ENCODE results near the gene ADTRP.

ADTRP gene

DNA sequence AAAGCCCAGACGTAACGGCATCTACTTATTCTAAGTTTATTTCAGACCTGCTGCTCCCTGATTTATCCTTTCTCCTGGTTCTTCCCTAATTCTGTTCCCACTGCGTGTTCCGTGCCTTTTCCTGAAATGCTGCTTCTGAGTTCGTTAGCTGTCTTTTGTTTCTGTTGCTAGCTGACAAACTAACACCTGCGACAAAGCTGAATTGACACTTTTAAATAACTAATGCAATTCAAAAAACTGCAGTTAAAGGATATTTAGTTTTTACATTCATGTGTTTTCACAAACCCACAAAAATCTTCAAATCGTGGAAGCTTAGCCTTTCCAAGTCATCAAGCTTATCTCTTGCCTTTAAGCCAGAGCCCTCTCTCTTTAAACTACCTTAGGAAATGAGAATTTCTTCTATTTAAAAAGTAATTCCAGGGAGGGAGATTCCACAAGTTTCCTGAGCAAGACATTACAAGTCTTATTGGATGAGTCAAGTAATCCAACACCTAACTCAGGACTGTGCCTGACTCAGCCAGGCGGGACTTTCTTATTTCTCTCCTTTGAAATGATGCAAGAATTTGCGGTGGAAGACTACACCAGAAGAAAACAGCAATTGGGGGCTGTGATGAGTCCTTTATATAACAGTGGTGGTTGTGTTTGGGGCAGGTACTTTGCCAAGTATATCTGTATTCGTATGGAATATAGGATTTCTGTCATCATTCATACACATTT, 6.3 kb downstream of the ADTRP start:
- DNase-seq: no peak

GRCh38 chr6:11771473-11772048, 7.0 kb downstream of the ADTRP start:
- no peak for DNase-seq

DNA sequence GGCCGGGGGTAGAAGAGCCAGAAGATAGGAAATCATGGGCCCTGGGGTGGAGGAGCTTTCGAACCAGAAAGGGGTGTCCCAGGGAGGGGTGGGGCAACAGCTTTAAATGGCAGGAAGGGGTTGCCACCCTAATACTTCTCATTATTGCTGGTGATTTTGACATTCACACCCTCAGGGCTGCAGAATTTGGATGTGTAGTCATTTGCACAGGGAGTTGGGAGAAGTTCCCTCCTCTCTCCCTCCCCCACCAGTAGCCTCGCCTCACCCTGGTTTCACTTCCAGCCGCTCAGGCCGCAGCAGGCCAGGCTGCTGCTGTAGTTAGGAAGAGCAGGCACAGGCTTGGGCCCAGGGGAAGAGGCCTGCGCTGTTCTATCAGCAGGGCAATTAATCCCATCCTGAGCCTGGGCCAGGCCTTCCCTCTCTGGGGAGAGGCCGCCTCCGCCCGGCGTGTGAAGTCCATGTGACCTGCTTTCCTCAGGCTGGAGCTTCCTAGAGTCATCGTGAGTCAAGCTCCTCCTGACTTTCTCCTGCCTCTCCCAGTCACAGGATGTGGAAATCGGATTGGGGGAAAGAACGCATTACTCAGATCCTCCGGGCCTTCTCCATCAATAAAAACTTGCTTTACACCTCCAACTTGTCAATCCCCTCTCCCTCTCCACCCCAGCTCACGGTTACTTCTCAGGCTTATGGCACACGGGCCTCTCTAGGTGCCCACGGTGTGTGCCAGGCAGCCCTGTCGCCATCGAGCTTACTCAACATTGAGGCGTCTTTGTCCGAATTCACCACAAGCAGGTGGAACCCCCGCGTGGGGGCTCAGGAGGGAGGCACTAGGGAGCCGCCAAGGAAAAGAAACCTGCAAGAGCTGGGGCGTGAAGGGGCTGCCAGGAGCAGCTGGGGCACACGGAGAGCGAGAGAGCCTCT, 7.8 kb downstream of the ADTRP start:
- no peak for DNase-seq

- no peak for DNase-seq
Observed at GRCh38 chr6:11769811-11770545, 8.6 kb downstream of the ADTRP start.

- no peak for DNase-seq
Observed at GRCh38 chr6:11769244-11769643, 9.4 kb downstream of the ADTRP start.

DNA sequence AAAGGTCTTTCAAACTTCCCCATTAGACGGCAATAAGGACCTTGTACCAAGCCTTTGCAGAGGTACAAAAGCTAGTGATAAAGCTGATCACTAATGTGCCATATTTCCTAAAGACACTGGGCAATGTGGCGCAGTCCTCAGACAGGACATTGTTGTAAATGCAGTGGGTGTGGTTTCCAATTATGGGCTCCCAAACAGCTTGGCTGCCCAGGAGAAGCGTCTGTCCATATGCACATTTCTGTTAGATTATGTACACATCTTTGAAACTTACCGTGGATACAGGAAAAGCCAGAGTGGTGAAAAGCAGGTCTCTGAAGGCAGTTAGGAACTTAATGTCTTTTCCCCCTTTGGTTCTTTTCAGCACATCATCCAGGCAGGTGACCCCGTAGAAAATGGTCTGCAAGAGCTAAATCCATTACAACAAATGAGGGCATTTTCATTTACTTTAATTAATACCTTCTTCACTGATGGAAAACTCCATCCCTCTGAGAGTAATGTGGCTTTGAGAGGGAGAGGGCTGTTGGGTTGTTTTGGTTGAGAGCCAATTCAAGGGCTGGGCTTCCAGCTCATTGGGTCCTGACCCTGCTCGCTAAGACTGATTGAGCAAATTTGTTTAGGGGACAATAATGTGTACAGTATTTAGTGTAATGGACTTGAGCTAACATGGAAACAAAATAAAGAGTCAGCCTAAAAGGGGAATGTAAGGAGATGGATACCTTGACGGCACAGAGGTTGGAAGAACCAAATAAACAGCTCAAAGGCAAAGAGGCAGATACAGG, 10.4 kb downstream of the ADTRP start:
- no peak for DNase-seq

- DNase-seq: no peak
Observed at GRCh38 chr6:11767458-11767857, 11.1 kb downstream of the ADTRP start.

GRCh38 chr6:11766589-11767450, 11.8 kb downstream of the ADTRP start:
- DNase-seq: no peak

DNA sequence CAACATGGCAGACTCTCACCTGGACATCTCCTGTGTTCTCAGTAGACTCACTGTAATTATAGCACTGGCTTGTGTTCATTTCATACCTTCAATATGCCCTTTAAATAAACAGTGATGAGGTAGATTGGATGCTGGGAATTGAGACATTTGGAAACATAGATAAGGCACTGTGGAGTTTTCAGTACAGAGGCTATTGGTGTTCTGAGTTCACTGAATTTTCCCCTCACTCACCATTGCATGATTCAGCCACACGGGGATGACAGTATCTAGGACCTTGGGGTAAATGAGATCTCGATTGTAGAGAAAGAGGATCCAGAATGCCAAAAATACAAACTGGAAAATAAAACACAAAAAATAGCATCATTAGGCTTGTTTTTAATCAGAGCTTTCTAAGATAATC, 12.6 kb downstream of the ADTRP start:
- no peak for DNase-seq

GRCh38 chr6:11764250-11764604, 14.4 kb downstream of the ADTRP start:
- DNase-seq: no peak

DNA sequence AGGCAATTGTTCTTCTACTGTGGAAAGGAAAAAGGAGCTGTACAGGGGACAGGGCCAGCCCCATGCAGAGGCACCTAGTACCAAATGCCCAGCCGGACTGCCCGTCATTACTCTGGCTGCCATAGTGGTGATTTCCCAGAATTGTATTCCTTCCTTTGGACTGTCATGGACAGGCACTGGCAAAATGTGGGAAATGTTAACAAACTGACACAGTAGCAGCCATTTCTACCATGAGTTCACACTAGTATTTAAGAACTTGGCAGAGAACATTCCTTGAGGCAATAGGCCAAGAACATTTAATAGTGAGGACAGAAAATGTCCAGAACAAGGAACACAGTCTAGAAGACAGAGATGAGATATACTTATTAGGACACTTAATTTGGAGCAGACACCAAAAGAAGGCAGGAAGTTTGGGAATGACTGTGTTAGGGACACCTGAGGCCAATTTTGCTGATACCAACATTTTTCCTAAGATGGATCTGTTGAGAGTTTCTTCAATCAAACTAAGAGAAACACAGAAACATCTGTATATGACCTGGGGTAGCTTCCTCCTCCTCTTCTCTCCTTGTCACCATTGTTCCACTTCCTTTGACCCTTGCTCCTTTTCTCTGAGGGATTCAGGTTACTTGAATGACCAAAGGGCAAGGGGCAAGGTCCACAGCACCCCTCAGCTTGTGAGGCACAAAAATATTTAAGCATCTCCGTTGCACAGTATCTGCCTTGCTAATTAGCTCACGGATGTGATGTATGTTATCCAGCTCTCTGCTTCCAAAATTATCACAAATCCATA, 14.9 kb downstream of the ADTRP start:
- DNase-seq: no peak

DNA sequence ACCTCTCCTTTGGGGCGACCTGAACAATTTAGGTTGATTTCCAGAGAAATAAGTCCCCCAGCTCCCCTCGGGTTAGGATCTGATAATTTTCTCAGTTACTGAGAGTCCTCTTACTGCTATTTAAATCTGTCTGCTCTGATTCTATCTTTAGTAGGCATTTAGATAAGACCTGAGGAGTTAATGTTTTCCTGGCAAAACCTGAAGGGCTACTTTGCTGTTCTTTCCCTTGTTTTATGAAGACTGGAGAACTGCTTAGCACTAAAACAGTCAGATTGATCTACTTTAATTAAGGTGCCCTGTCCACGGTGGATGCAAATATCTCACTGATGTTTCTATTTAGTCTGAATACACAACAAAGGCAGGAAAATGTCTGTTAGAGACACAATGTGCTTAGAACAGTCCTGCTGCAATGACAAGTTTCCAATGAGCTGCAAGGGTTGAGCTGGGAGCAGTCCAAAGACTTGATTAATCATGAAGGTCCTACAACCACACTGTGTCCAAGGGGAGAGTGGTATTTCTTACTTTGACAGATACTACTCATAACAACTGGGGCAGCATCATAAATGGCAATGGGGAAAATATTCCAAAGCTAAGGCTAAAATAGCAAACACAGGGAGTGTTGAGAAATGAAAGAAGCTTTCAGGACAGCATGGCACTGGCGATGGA, 15.7 kb downstream of the ADTRP start:
- no peak for DNase-seq

DNA sequence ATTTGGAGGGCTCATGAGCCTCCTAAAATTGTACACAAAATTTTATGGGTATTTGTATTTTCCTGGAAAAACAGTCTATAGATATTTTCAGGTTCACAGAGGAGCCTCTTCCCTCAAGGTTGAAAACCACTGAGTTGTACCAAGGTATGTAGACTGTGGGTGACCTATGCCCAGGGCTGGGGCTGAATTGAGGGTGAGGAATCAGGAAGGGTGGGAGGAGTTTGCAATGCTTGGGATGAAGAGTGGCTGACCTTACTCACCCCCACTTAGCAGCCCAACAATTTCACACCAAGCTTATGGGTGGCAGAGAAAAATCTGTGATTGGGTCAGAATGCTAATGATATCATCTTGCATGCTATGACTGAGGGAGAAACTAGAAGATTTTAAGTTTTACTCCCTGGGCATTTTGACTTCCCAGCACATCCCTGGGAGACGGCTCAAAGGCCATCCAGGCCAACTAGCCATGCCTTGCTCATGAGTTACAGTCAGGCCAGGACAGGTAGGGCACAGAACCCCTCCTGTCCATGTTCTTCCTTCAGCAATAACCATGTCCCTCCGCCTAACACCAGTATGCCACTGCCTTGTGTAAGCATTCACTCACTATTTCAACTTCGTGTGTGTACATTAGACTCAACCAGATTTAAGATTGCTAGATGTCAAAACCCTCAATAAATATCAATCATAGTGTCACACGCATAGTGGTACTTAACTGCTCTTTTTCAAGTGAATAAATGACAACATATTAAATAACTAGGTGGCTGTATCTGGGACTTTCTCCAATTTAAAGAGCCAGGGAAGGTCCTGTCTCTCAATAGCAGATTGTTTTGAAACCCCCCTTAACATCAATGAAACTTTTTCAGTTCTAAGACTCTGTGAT, 16.6 kb downstream of the ADTRP start:
- DNase-seq: no peak

DNA sequence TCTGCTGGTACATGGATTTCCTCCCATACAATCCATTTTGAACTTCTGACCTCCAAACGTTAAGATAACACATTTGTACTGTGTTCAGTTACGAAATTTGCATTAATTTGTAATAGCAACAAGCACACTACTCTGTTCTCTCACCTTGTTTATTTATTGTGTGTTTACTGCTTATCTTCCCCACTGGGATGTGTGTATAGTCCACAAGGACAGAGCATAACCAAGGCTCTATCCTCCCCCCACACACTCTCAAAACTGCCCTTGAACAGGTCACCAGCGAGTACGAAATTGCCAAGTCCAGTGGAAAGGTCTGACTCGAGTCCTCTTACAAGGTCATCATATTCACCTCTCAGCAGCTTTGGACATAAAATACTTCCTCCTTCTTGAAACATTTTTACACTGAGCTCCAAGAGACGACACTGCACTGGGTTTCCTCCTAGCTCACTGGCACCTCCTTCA, 18.6 kb downstream of the ADTRP start:
- DNase-seq: no peak

GRCh38 chr6:11758878-11759277, 19.7 kb downstream of the ADTRP start:
- no peak for DNase-seq

GRCh38 chr6:11756726-11757125, 21.9 kb downstream of the ADTRP start:
- no peak for DNase-seq

DNA sequence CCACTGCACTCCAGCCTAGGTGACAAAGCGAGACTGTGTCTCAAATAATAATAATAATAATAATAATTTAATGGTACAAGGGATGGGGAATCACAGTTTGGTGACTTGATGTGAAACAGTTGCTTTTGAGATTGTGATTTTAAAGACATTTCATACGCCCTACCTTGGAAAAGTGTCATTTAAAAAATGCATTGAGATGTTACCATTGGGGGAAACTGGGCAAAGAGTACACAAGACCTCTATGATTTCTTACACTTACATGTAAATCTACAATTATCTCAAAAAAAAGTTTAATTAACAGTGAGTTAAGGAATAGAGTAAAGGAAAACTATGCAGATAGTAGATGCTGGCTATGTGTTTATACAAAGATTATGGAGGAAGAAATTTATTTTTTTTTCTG, 22.3 kb downstream of the ADTRP start:
- no peak for DNase-seq

- DNase-seq: no peak
Observed at GRCh38 chr6:11755725-11756124, 22.9 kb downstream of the ADTRP start.
